H1 (cell line): Measurements from ENCODE around the gene MFSD2A. TPM values are rescaled to one million over a fixed set of nuclear protein-coding genes. Genes with fewer than 3 reads are reported as not detected.

Experiments
- CTCF ChIA-PET: fragments of 300-600 bp; sonication (Branson Sonifier 250); formaldehyde crosslinking; loops from one replicate; lab custom pipeline; 2021; ENCODE audit not compliant: partially characterized antibody; lab: Charles Lee
- POLR2A ChIA-PET: fragments of 300-600 bp; sonication (Branson Sonifier 250); formaldehyde crosslinking; loops from one replicate; lab custom pipeline; 2021; ENCODE audit warnings: inconsistent platforms; ENCODE audit not compliant: partially characterized antibody; lab: Charles Lee
- DNase-seq, 2 experiments: peaks; one replicate each; pipeline versions ENCODE4 v3.0.0 to v3.0.0-alpha.2; 2010 to 2022; ENCODE audit warnings: low spot score in 2 of 2, low read depth in 1 of 2, mixed read lengths in 1 of 2
- FAIRE-seq: peaks from 2 replicates; lab custom pipeline; 2011; peaks lifted over from hg19 to GRCh38; lab: Jason Lieb, UNC
- H2AFZ ChIP-seq: 2 replicates; pipeline ENCODE4 v1.8.1; 2012; ENCODE audit warnings: low read length, inconsistent platforms
- H2AK5ac ChIP-seq: 2 replicates; pipeline ENCODE4 v1.6.1; 2013; ENCODE audit warnings: low read depth, low read length
- H2BK120ac ChIP-seq: replicated peaks from 2 replicates; pipeline ENCODE3; 2013; ENCODE audit warnings: low read depth, low read length, inconsistent platforms
- H2BK12ac ChIP-seq: 2 replicates; pipeline ENCODE4 v1.6.1; 2013; ENCODE audit warnings: low read depth, low read length
- H2BK15ac ChIP-seq: 2 replicates; pipeline ENCODE4 v1.6.1; 2013; ENCODE audit warnings: low read length
- H2BK20ac ChIP-seq: 2 replicates; pipeline ENCODE4 v1.6.1; 2013; ENCODE audit warnings: low read length
- H2BK5ac ChIP-seq: 2 replicates; pipeline ENCODE4 v1.6.1; 2013; ENCODE audit warnings: low read depth, low read length
- H3K14ac ChIP-seq: 2 replicates; pipeline ENCODE4 v1.6.1; 2013; ENCODE audit warnings: inconsistent platforms; ENCODE audit not compliant: insufficient read length
- H3K18ac ChIP-seq: 2 replicates; pipeline ENCODE4 v1.6.1; 2013; ENCODE audit warnings: low read length; ENCODE audit errors: extremely low read depth
- H3K23ac ChIP-seq: 2 replicates; pipeline ENCODE4 v1.6.1; 2013; ENCODE audit warnings: inconsistent platforms; ENCODE audit not compliant: insufficient read length
- H3K23me2 ChIP-seq: 2 replicates; pipeline ENCODE4 v1.6.1; 2013; ENCODE audit warnings: low read depth, low read length
- H3K27ac ChIP-seq: 2 replicates; pipeline ENCODE4 v1.6.1; 2011; ENCODE audit warnings: low read depth, low read length, inconsistent platforms
- H3K27me3 ChIP-seq, 4 experiments: replicated peaks in 1 of 4; 1 replicate in 1 of 4; 2 replicates in 3 of 4; pipeline versions ENCODE4 v1.6.1 to v1.8.1; 2011 to 2013; ENCODE audit warnings: low read length in 3 of 4, mild to moderate bottlenecking in 3 of 4, inconsistent platforms in 2 of 4, mixed read lengths in 2 of 4, moderate library complexity in 1 of 4; ENCODE audit not compliant: control insufficient read depth in 3 of 4, insufficient read depth in 3 of 4; ENCODE audit errors: extremely low read depth in 1 of 4
- H3K36me3 ChIP-seq, 4 experiments: 2 replicates each; pipeline versions ENCODE4 v1.6.1 to v1.8.1; 2011 to 2013; ENCODE audit warnings: mild to moderate bottlenecking in 4 of 4, low read length in 3 of 4, moderate library complexity in 2 of 4, control low read depth in 1 of 4, inconsistent platforms in 1 of 4; ENCODE audit not compliant: insufficient read depth in 4 of 4, control insufficient read depth in 2 of 4
- H3K4ac ChIP-seq: replicated peaks from 2 replicates; pipeline ENCODE3; 2013; ENCODE audit warnings: low read length, low read depth, mixed read lengths, inconsistent platforms; ENCODE audit not compliant: insufficient read length
- H3K4me1 ChIP-seq, 4 experiments: replicated peaks in 1 of 4; 1 replicate in 1 of 4; 2 replicates in 3 of 4; pipeline versions ENCODE4 v1.6.1 to v1.8.1; 2011 to 2013; ENCODE audit warnings: low read length in 3 of 4, inconsistent platforms in 2 of 4, mixed read lengths in 1 of 4; ENCODE audit not compliant: insufficient read depth in 4 of 4, control insufficient read depth in 3 of 4
- H3K4me2 ChIP-seq, 2 experiments: 2 replicates each; pipeline versions ENCODE4 v1.6.1 to v1.8.1; 2011 to 2013; ENCODE audit warnings: low read depth in 2 of 2, low read length in 2 of 2, control low read depth in 1 of 2, inconsistent platforms in 1 of 2, mild to moderate bottlenecking in 1 of 2; ENCODE audit not compliant: insufficient read depth in 1 of 2
- H3K4me3 ChIP-seq, 4 experiments: fragments of 200-600, 300-600 bp in 1 of 4; sonication (generic), shearing (Covaris generic), sonication (Bioruptor Twin) in 1 of 4; 2 replicates each; pipeline versions ENCODE4 v1.5.1 to v1.8.1; 2011 to 2016; ENCODE audit warnings: low read length in 4 of 4, low read depth in 3 of 4, control low read depth in 2 of 4, inconsistent platforms in 2 of 4, mild to moderate bottlenecking in 2 of 4, mixed read lengths in 1 of 4, moderate library complexity in 1 of 4; ENCODE audit not compliant: insufficient read depth in 2 of 4; ENCODE audit errors: extremely low read depth in 1 of 4
- H3K56ac ChIP-seq: replicated peaks from 2 replicates; pipeline ENCODE3; 2013; ENCODE audit warnings: low read depth, mild to moderate bottlenecking, mixed read lengths, low read length, inconsistent platforms; ENCODE audit not compliant: insufficient read length
- H3K79me1 ChIP-seq: 2 replicates; pipeline ENCODE4 v1.6.1; 2013; ENCODE audit warnings: low read depth, low read length, control low read depth
- H3K79me2 ChIP-seq, 2 experiments: 2 replicates each; pipeline versions ENCODE4 v1.6.1 to v1.8.1; 2012 to 2013; ENCODE audit warnings: low read length in 2 of 2, mild to moderate bottlenecking in 2 of 2, inconsistent platforms in 1 of 2; ENCODE audit not compliant: insufficient read depth in 2 of 2, control insufficient read depth in 1 of 2
- H3K9ac ChIP-seq, 4 experiments: replicated peaks in 1 of 4; 1 replicate in 1 of 4; 2 replicates in 3 of 4; pipeline versions ENCODE4 v1.6.1 to v1.8.1; 2011 to 2013; ENCODE audit warnings: low read depth in 3 of 4, low read length in 3 of 4, control low read depth in 2 of 4, mild to moderate bottlenecking in 2 of 4, moderate library complexity in 2 of 4, inconsistent platforms in 1 of 4; ENCODE audit errors: extremely low read depth in 1 of 4
- H3K9me3 ChIP-seq, 2 experiments: 2 replicates each; pipeline versions ENCODE4 v1.6.1 to v1.8.1; 2012 to 2013; ENCODE audit warnings: mild to moderate bottlenecking in 2 of 2, moderate library complexity in 2 of 2, control low read depth in 1 of 2, inconsistent platforms in 1 of 2, low read depth in 1 of 2, low read length in 1 of 2, mixed read lengths in 1 of 2; ENCODE audit not compliant: insufficient read depth in 2 of 2
- H4K20me1 ChIP-seq, 2 experiments: replicated peaks in 1 of 2; 2 replicates each; pipeline versions ENCODE3 to v1.8.1; 2011 to 2013; ENCODE audit warnings: inconsistent platforms in 2 of 2, low read length in 2 of 2, mild to moderate bottlenecking in 1 of 2; ENCODE audit not compliant: insufficient read depth in 2 of 2, control insufficient read depth in 1 of 2
- H4K5ac ChIP-seq: 2 replicates; pipeline ENCODE4 v1.6.1; 2013; ENCODE audit warnings: low read length, low read depth, mixed read lengths, inconsistent platforms; ENCODE audit not compliant: insufficient read length
- H4K8ac ChIP-seq: 2 replicates; pipeline ENCODE4 v1.8.0; 2013; ENCODE audit warnings: mild to moderate bottlenecking, moderate library complexity, low read length, inconsistent platforms; ENCODE audit not compliant: insufficient read depth; ENCODE audit errors: extremely low read depth
- H4K91ac ChIP-seq: replicated peaks from 2 replicates; pipeline ENCODE3; 2013; ENCODE audit warnings: low read length, mixed read lengths, inconsistent platforms; ENCODE audit not compliant: insufficient read length
- BRCA1 ChIP-seq: IDR thresholded peaks from 2 replicates; pipeline ENCODE4 v1.6.1; 2012; ENCODE audit warnings: low read depth, low read length, improper control_type of control experiment
- CHD1 ChIP-seq: IDR thresholded peaks from 2 replicates; pipeline ENCODE4 v1.6.1; 2012; ENCODE audit warnings: low read depth, low read length, improper control_type of control experiment
- JUN ChIP-seq: IDR thresholded peaks from 2 replicates; pipeline ENCODE4 v1.6.1; 2011; ENCODE audit warnings: low read depth, mild to moderate bottlenecking, improper control_type of control experiment, low read length
- KDM4A ChIP-seq: IDR thresholded peaks from one replicate; pipeline ENCODE4 v1.7.1; 2012; ENCODE audit warnings: low read depth, mild to moderate bottlenecking, moderate library complexity, low read length, inconsistent platforms; ENCODE audit not compliant: severe bottlenecking
- KDM5A ChIP-seq: fragments of 200-600 bp; IDR thresholded peaks from 2 replicates; pipeline ENCODE4 v1.7.1; 2012; ENCODE audit warnings: mild to moderate bottlenecking, low read length, inconsistent platforms, mixed read lengths
- POU5F1 ChIP-seq: IDR thresholded peaks from 2 replicates; pipeline ENCODE4 v1.6.1; 2011; ENCODE audit warnings: low read depth, mild to moderate bottlenecking, low read length, moderate library complexity
- RXRA ChIP-seq: IDR thresholded peaks from 2 replicates; pipeline ENCODE4 v1.6.1; 2011; ENCODE audit warnings: low read depth, mild to moderate bottlenecking, low read length, moderate library complexity; ENCODE audit not compliant: insufficient read depth
- SAP30 ChIP-seq: fragments of 300-600 bp; sonication (generic); IDR thresholded peaks from 2 replicates; pipeline ENCODE4 v1.7.1; 2012; ENCODE audit warnings: low read length, moderate library complexity, mild to moderate bottlenecking, inconsistent platforms; ENCODE audit not compliant: insufficient read depth, insufficient replicate concordance
- SIN3A ChIP-seq, 2 experiments: IDR thresholded peaks in 1 of 2; conservative IDR thresholded peaks in 1 of 2; 2 replicates each; pipeline ENCODE4 v1.6.1; 2011 to 2012; ENCODE audit warnings: low read length in 2 of 2, improper control_type of control experiment in 1 of 2, low read depth in 1 of 2, mild to moderate bottlenecking in 1 of 2
- SP4 ChIP-seq: IDR thresholded peaks from 2 replicates; pipeline ENCODE4 v1.6.1; 2012; ENCODE audit warnings: low read length, inconsistent platforms
- TCF12 ChIP-seq: IDR thresholded peaks from 2 replicates; pipeline ENCODE4 v1.6.1; 2011; ENCODE audit warnings: low read depth, mild to moderate bottlenecking, low read length
- WGBS, 2 experiments: shearing (Covaris generic) in 1 of 2; methylation state at CpG; one replicate each; pipeline versions ENCODE4 v1.1.6 to v1.1.7; 2013 to 2015; ENCODE audit warnings: low lambda C conversion rate in 2 of 2, mixed read lengths in 2 of 2, inconsistent platforms in 1 of 2, low coverage in 1 of 2, missing lambda C conversion rate in 1 of 2; ENCODE audit not compliant: insufficient replicate concordance in 2 of 2, insufficient coverage in 1 of 2, insufficient read length in 1 of 2; ENCODE audit errors: extremely low coverage in 1 of 2, missing lambda C conversion rate in 1 of 2; 5-methylcytosine and 5-hydroxymethylcytosine counted together
- polyA plus RNA-seq, 7 experiments: library from polyadenylated mRNA; depleted of rRNA in 3 of 7; stranded (reverse) in 5 of 7; unstranded in 2 of 7; fragments of >200 nt in 5 of 7; fragments of 200-250 nt in 2 of 7; gene quantifications; 1 replicate in 5 of 7; 2 replicates in 1 of 7; 4 replicates in 1 of 7; pipeline versions ENCODE4 v1.2.1 to v1.2.3, GENCODE V29; 2011 to 2013; ENCODE audit warnings: missing spikeins in 2 of 7, mixed read lengths in 2 of 7
- total RNA-seq: library from RNA; stranded (reverse); fragmentation: NEBNext Ultra II Directional; extraction: Animal tissue kit (Norgen Biotek cat#: 25700); gene quantifications from 2 replicates; pipeline ENCODE4 v1.2.1, GENCODE V29; 2021

The MFSD2A gene
- total and polyA plus RNA-seq, 2 of the 8 experiments (the other 6 are each of a cell fraction or from before 2014, with no cell fraction given): 18.3 to 25.9 TPM

DNA sequence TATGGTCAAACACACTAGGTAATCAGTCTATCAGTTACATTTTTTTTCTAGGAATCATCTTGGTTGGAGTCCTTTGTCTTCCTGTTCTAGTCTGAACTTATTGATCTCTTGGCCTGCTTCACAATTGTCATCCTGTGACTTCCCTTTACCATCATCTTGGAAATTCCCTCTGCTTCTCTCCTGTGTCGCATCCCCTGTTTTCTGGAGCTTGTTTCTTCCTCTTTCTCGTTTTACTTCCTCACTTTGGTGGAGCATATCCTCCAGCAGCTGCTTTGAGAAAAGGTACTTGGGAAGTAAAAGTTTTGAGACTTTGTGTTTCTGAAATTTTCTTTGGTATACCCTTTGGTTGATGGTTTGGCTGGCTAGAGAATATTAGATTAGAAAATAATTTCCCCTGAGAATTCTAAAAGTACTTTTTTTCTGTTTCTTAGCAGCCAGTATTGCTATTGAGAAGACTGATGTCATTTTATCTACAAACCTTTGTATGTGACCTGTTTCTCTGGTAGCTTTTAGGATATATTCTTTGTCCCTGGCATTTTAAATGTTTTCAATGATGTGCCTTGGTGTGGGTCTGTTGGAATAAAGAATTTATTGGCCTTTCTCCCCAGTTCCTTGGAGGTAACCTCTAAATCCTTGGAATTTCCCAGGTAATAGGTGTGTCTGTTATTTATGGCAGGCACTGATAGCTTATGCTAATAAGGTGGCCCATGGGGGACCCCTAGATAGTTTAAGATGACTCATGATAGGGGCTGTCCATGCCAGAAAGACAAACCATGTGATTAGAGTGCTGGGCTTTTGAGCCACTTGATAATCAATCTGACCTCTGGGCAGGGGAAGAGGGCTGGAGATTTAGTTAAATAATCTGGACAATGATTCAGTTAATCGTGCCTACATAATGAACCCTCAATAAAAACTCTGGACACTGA is 47.2 kb upstream of the MFSD2A start:
- no peak overlapping the region for H2BK12ac ChIP-seq
- H4K5ac ChIP-seq: no peak overlapping the region
- DNase-seq: no peak
- H4K91ac ChIP-seq: no peak overlapping the region
- no peaks in the 10 kb centered on the region for H3K79me2 ChIP-seq
- no peak overlapping the region for H3K4me2 ChIP-seq
- H2BK15ac ChIP-seq: no peak overlapping the region
- no peaks in the 10 kb centered on the region; a peak in 1 of 7 replicates for H3K4me1 ChIP-seq
- no peak overlapping the region for H4K8ac ChIP-seq
- H2BK5ac ChIP-seq: no peak overlapping the region
- H3K56ac ChIP-seq: no peak overlapping the region
- H3K23ac ChIP-seq: no peak overlapping the region
- H3K14ac ChIP-seq: no peak overlapping the region
- FAIRE-seq: no peak
- H3K18ac ChIP-seq: no peak overlapping the region
- H3K79me1 ChIP-seq: no peaks in the 10 kb centered on the region
- H3K27me3 ChIP-seq: peaks cover 3 to 12% (median 8%) of the 10 kb centered on the region in 4 experiments; a peak in 6 of 7 replicates
- peaks cover 9 to 12% of the 10 kb centered on the region in 2 experiments; a peak in 3 of 4 replicates for H3K9me3 ChIP-seq
- no peak overlapping the region for H3K27ac ChIP-seq
- no peak overlapping the region for H2AFZ ChIP-seq
- ChIA-PET CTCF (interaction anchor here (0.6 to 17.0 kb wide), 9 partner anchors 12 to 206 kb away, joined by 3 to 184 read pairs (median 4); no protein-coding TSS in a partner anchor), POLR2A (interaction anchor here (0.9 to 2.3 kb wide), 2 partner anchors 14 to 48 kb away, joined by 3 to 7 read pairs; no protein-coding TSS in a partner anchor)
- no peak overlapping the region for H3K4me3 ChIP-seq
- no peak overlapping the region for H3K9ac ChIP-seq
- H3K36me3 ChIP-seq: no peaks in the 10 kb centered on the region
- H2BK120ac ChIP-seq: no peak overlapping the region
- TF ChIP-seq KDM4A: no peak
- TF ChIP-seq KDM5A: no peak
- no peak for TF ChIP-seq BRCA1
- TF ChIP-seq POU5F1: no peak
- TF ChIP-seq SIN3A (conservative IDR thresholded peaks at IDR 0.05 in 1 of 2, IDR thresholded peaks at IDR 0.05 in 1 of 2; ENCODE audit: low read depth in 1 of 2, low read length in 2 of 2): no peak
- no peak for TF ChIP-seq SP4
- TF ChIP-seq RXRA: no peak
- no peak for TF ChIP-seq CHD1
- no peak for TF ChIP-seq TCF12
- no peak for TF ChIP-seq SAP30
- no peak for TF ChIP-seq JUN
- 83% methylated on average over 3 of the region's 3 CpGs; no CpG with 5 or more reads in 1 of the 2 experiments for WGBS, 2 experiments
- H3K23me2 ChIP-seq: no peaks in the 10 kb centered on the region
- no peak overlapping the region for H2BK20ac ChIP-seq
- no peak overlapping the region for H2AK5ac ChIP-seq
- H4K20me1 ChIP-seq: no peaks in the 10 kb centered on the region
- H3K4ac ChIP-seq: no peak overlapping the region
